Astrocyte of the cerebellum (primary cell): ENCODE data around the gene KCNH5.

Experiments used
- DNase-seq: peaks from one replicate; pipeline ENCODE4 v3.0.0-alpha.2; 2011; ENCODE audit warnings: low read depth
- H3K4me3 ChIP-seq: 2 replicates; pipeline ENCODE4 v1.5.1; 2011; ENCODE audit warnings: mild to moderate bottlenecking, low read depth, low read length, moderate library complexity
- CTCF ChIP-seq: IDR thresholded peaks from 2 replicates; pipeline ENCODE4 v1.5.1; 2012; ENCODE audit warnings: low read length, low read depth, moderate library complexity, mild to moderate bottlenecking; ENCODE audit errors: missing control alignments
- in situ Hi-C: cut with HindIII; loops from 2 replicates; pipeline ENCODE4 v1.10.0; 2017; ENCODE audit warnings: low sequenced_read_pairs

Gene KCNH5

DNA sequence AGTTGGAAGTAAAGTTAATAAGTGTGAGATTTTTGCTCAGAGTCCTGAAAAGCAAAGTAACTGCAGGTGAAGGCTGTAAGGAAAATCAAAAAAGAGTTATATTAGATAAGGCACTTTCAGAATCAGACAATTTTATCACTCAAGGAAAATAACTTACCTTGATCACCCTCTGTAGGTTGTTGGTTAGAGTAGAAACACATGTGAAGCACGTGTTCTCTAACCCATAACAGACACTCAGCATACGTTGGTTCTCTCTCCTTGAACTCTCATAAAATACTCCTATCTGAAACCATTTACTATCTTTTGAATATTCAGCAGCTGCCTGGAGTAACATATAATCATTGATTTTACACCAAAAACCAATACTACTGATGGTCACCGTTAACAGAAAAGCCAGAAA lies 335.5 kb downstream of the KCNH5 start:
- in situ Hi-C loops, result no loop called here
- DNase-seq, result no peak
- TF ChIP-seq CTCF, result no peak
- H3K4me3 ChIP-seq, result no peak overlapping the region

GRCh38 chr14:62706217-62706616 lies 339.0 kb downstream of the KCNH5 start:
- H3K4me3 ChIP-seq, result no peak overlapping the region
- in situ Hi-C loops, result no loop called here
- no peak for TF ChIP-seq CTCF
- DNase-seq, result no peak

GRCh38 chr14:62697461-62697860 lies 347.8 kb downstream of the KCNH5 start:
- in situ Hi-C loops, result no loop called here
- no peak for DNase-seq
- no peak for TF ChIP-seq CTCF
- H3K4me3 ChIP-seq, result no peak overlapping the region

DNA sequence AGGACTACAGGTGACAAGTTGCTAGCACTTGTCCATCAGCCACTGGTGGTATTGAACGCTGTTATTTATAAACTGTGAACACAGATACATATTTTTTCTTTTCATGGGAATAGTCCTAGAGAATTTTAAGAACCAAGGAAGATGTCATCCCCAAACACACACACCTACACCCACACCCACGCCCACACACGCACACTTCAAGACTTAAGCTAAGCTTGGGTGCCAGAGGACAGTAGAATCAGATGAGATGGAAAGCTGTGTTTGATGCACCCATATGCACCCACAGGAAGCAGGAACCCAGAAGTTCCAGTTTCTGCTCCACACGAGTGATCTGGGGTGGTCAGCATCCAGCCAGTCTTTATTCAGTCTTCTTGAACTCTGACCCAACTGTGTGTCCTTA lies 348.3 kb downstream of the KCNH5 start:
- no peak for TF ChIP-seq CTCF
- H3K4me3 ChIP-seq, result no peak overlapping the region
- DNase-seq, result no peak
- in situ Hi-C loops, result no loop called here

- in situ Hi-C loops, result no loop called here
- TF ChIP-seq CTCF, result no peak
Observed at GRCh38 chr14:62696331-62696924, 348.8 kb downstream of the KCNH5 start.

GRCh38 chr14:62694075-62694474 lies 351.2 kb downstream of the KCNH5 start:
- in situ Hi-C loops, result no loop called here
- no peak for TF ChIP-seq CTCF
- no peak overlapping the region for H3K4me3 ChIP-seq
- peak; percentile 75 for DNase-seq

More at GRCh38 chr14:62696331-62696924, 348.8 kb downstream of the KCNH5 start:
- DNase-seq, result no peak
- no peak overlapping the region for H3K4me3 ChIP-seq

- no peak for TF ChIP-seq CTCF
- in situ Hi-C loops, result no loop called here
Observed at GRCh38 chr14:62692490-62693106, 352.7 kb downstream of the KCNH5 start.

More at GRCh38 chr14:62692490-62693106, 352.7 kb downstream of the KCNH5 start:
- no peak overlapping the region for H3K4me3 ChIP-seq
- DNase-seq, result peak; percentile 13
